ENCODE data around the gene VCL.

- TF ChIP-seq, protein P1, sequence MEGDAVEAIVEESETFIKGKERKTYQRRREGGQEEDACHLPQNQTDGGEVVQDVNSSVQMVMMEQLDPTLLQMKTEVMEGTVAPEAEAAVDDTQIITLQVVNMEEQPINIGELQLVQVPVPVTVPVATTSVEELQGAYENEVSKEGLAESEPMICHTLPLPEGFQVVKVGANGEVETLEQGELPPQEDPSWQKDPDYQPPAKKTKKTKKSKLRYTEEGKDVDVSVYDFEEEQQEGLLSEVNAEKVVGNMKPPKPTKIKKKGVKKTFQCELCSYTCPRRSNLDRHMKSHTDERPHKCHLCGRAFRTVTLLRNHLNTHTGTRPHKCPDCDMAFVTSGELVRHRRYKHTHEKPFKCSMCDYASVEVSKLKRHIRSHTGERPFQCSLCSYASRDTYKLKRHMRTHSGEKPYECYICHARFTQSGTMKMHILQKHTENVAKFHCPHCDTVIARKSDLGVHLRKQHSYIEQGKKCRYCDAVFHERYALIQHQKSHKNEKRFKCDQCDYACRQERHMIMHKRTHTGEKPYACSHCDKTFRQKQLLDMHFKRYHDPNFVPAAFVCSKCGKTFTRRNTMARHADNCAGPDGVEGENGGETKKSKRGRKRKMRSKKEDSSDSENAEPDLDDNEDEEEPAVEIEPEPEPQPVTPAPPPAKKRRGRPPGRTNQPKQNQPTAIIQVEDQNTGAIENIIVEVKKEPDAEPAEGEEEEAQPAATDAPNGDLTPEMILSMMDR (conservative IDR thresholded peaks at IDR 0.05; ENCODE audit: low read depth, low read length) = no peak
- TF ChIP-seq EZH2 (IDR thresholded peaks at IDR 0.05; ENCODE audit: borderline replicate concordance, low read depth, low read length, poor library complexity, severe bottlenecking) = no peak
Observed at GRCh38 chr10:74052994-74053393, 55.1 kb downstream of the VCL start.

Measured in A673 (cell line).